Measurements from ENCODE around the gene SEMA5A.
"Not testable (repeated sequence)": the region's sequence is repeated elsewhere in the genome, so short reads cannot be mapped to it uniquely, and the experiment has no call there.

DNA sequence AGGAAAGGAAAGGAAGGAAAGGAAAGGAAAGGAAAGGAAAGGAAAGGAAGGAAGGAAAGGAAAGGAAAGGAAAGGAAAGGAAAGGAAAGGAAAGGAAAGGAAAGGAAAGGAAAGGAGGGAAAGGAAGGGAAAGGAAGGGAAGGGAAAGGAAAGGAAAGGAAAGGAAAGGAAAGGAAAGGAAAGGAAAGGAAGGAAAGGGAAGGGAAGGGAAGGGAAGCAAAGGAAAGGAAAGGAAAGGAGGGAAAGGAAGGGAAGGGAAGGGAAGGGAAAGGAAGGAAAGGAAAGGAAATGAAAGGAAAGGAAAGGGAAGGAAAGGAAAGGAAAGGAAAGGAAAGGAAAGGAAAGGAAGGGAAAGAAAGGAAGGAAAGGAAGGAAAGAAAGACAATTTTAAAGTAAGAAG is 192.8 kb downstream of the SEMA5A start:
- not testable (repeated sequence) for TF ChIP-seq ZNF274 (IDR thresholded peaks at IDR 0.05; ENCODE audit: low read depth, low read length); YY1 (IDR thresholded peaks at IDR 0.05; ENCODE audit: insufficient read depth, insufficient read length); SUZ12 (IDR thresholded peaks at IDR 0.05; ENCODE audit: extremely low read depth, insufficient read depth, insufficient read length)

Data from NT2/D1 (cell line).